MCF 10A (cell line): ENCODE data around the gene HECTD4. TPM values are rescaled to one million over a fixed set of nuclear protein-coding genes. Genes with fewer than 3 reads are reported as not detected.
"Not testable (repeated sequence)": the region's sequence is repeated elsewhere in the genome, so short reads cannot be mapped to it uniquely, and the experiment has no call there.

Experiments used
- BruUV-seq: library from RNA; stranded (reverse); fragments of 400-500 nt; replicated peaks from 2 replicates; lab custom pipeline; 2021; lab: Mats Ljungman, UMichigan
- CTCF ChIA-PET: fragments of 300-600 bp; sonication (Branson Sonifier 250); formaldehyde crosslinking; extraction: SDS; loops from one replicate; lab custom pipeline; 2021; ENCODE audit warnings: antibody characterized with exemption, inconsistent platforms; lab: Yijun Ruan, JAX
- POLR2A ChIA-PET: fragments of 300-600, 350-650 bp; sonication (Branson Sonifier 250); formaldehyde crosslinking; extraction: SDS; loops from one replicate; lab custom pipeline; 2020; ENCODE audit warnings: antibody characterized with exemption, inconsistent platforms; lab: Yijun Ruan, JAX
- DNase-seq: peaks from one replicate; pipeline ENCODE4 v3.0.0-alpha.2; 2018; ENCODE audit not compliant: unreplicated experiment
- H3K27ac Mint-ChIP-seq: one replicate; pipeline ENCODE4 v1.8.0; 2022; ENCODE audit warnings: mild to moderate bottlenecking, low read depth, mixed read lengths; ENCODE audit not compliant: unreplicated experiment
- H3K27me3 Mint-ChIP-seq: one replicate; pipeline ENCODE4 v1.8.0; 2022; ENCODE audit warnings: mixed read lengths; ENCODE audit not compliant: insufficient read depth, unreplicated experiment
- H3K36me3 Mint-ChIP-seq: one replicate; pipeline ENCODE4 v1.8.0; 2022; ENCODE audit warnings: mild to moderate bottlenecking, moderate library complexity, mixed read lengths; ENCODE audit not compliant: insufficient read depth, unreplicated experiment
- H3K4me1 Mint-ChIP-seq: one replicate; pipeline ENCODE4 v1.8.0; 2022; ENCODE audit warnings: mixed read lengths; ENCODE audit not compliant: insufficient read depth, unreplicated experiment
- H3K4me3 Mint-ChIP-seq: one replicate; pipeline ENCODE4 v1.8.0; 2022; ENCODE audit warnings: mild to moderate bottlenecking, moderate library complexity, mixed read lengths; ENCODE audit not compliant: unreplicated experiment
- H3K9me3 Mint-ChIP-seq: one replicate; pipeline ENCODE4 v1.8.0; 2022; ENCODE audit warnings: mixed read lengths; ENCODE audit not compliant: unreplicated experiment
- CTCF ChIP-seq: fragments of 200-600 bp; IDR thresholded peaks from one replicate; pipeline ENCODE4 v1.8.0; 2022; ENCODE audit warnings: antibody characterized with exemption, mild to moderate bottlenecking; ENCODE audit not compliant: unreplicated experiment
- intact Hi-C: fragments of 100-400 bp; cut with micrococcal nuclease; formaldehyde crosslinking; loops from 2 replicates; pipeline ENCODE4 v1.14.1; 2022
- total RNA-seq: library from RNA; stranded (reverse); gene quantifications from 2 replicates; pipeline ENCODE4 v1.2.3, GENCODE V29; 2022

HECTD4 gene
- total RNA-seq, 1 experiment from 2014 or later, result 35.2 TPM

- peak; percentile 6 for DNase-seq
- ChIA-PET CTCF (interaction anchor here (0.6 to 2.3 kb wide), 5 partner anchors 10 to 751 kb away, joined by 3 to 6 read pairs (median 4); no protein-coding TSS in a partner anchor), POLR2A (interaction anchor here (1.0 kb wide), 1 partner anchor 86 kb away, joined by 3 read pairs; no protein-coding TSS in a partner anchor)
- TF ChIP-seq CTCF, result no peak
- intact Hi-C loops, result no loop called here
- Mint-ChIP-seq H3K9me3 (no peaks in the 10 kb centered on the region), H3K27ac (no peak overlapping the region), H3K36me3 (peaks cover 49% of the 10 kb centered on the region), H3K4me1 (no peaks in the 10 kb centered on the region), H3K4me3 (no peak overlapping the region), H3K27me3 (no peaks in the 10 kb centered on the region)
- no TSS peak for BruUV-seq
These were observed 120.7 kb downstream of the HECTD4 start for GRCh38 chr12:112261559-112261958.

- ChIA-PET CTCF (no interaction called here), POLR2A (interaction anchor here (0.7 kb wide), 1 partner anchor 146 kb away, joined by 3 read pairs; no protein-coding TSS in a partner anchor)
- Mint-ChIP-seq H3K4me3 (no peak overlapping the region), H3K36me3 (peaks cover 59% of the 10 kb centered on the region), H3K27me3 (no peaks in the 10 kb centered on the region), H3K4me1 (no peaks in the 10 kb centered on the region), H3K9me3 (no peaks in the 10 kb centered on the region), H3K27ac (no peak overlapping the region)
- no peak for DNase-seq
- intact Hi-C loops, result loop anchor here (10.0 kb wide), 1 partner anchor 126 kb away; the partner anchor contains the start of gene HECTD4
- no peak for TF ChIP-seq CTCF
- no TSS peak for BruUV-seq
These were observed 123.3 kb downstream of the HECTD4 start for GRCh38 chr12:112258926-112259325.

GRCh38 chr12:112256780-112257179 lies 125.5 kb downstream of the HECTD4 start:
- no peaks in the 10 kb centered on the region for H3K27me3 Mint-ChIP-seq
- BruUV-seq, result no TSS peak
- H3K4me3 Mint-ChIP-seq, result no peak overlapping the region
- intact Hi-C loops, result loop anchor here (10.0 kb wide), 1 partner anchor 128 kb away; the partner anchor contains the start of gene HECTD4
- no peak for DNase-seq
- H3K4me1 Mint-ChIP-seq, result peaks cover 4% of the 10 kb centered on the region
- peaks cover 71% of the 10 kb centered on the region for H3K36me3 Mint-ChIP-seq
- ChIA-PET CTCF (interaction anchor here (1.8 kb wide), 1 partner anchor 130 kb away, joined by 5 read pairs; no protein-coding TSS in a partner anchor), POLR2A (interaction anchor here (0.6 to 1.0 kb wide), 5 partner anchors 11 to 873 kb away, joined by 3 to 5 read pairs (median 3); no protein-coding TSS in a partner anchor)
- TF ChIP-seq CTCF, result no peak
- no peaks in the 10 kb centered on the region for H3K9me3 Mint-ChIP-seq
- no peak overlapping the region for H3K27ac Mint-ChIP-seq

- ChIA-PET CTCF (interaction anchor here (0.6 kb wide), 1 partner anchor 177 kb away, joined by 3 read pairs; no protein-coding TSS in a partner anchor), POLR2A (interaction anchor here (1.1 kb wide), 1 partner anchor 18 kb away, joined by 3 read pairs; no protein-coding TSS in a partner anchor)
- H3K27ac Mint-ChIP-seq, result peak overlapping the region; percentile 0
- peaks cover 4% of the 10 kb centered on the region for H3K4me1 Mint-ChIP-seq
- BruUV-seq, result no TSS peak
- H3K27me3 Mint-ChIP-seq, result no peaks in the 10 kb centered on the region
- no peaks in the 10 kb centered on the region for H3K9me3 Mint-ChIP-seq
- TF ChIP-seq CTCF, result no peak
- peaks cover 64% of the 10 kb centered on the region for H3K36me3 Mint-ChIP-seq
- no peak overlapping the region for H3K4me3 Mint-ChIP-seq
- intact Hi-C loops, result loop anchor here (10.0 kb wide), 1 partner anchor 133 kb away; the partner anchor contains the start of gene HECTD4
- peak; percentile 30 for DNase-seq
These were observed 130.0 kb downstream of the HECTD4 start for GRCh38 chr12:112252184-112252583.

GRCh38 chr12:112244902-112245301 lies 137.3 kb downstream of the HECTD4 start:
- ChIA-PET CTCF (interaction anchor here (1.0 to 1.7 kb wide), 3 partner anchors 45 to 142 kb away, joined by 3 to 10 read pairs (median 3); no protein-coding TSS in a partner anchor), POLR2A (interaction anchor here (0.7 kb wide), 1 partner anchor 40 kb away, joined by 3 read pairs; no protein-coding TSS in a partner anchor)
- H3K27ac Mint-ChIP-seq, intact Hi-C loops, DNase-seq, H3K9me3 Mint-ChIP-seq, H3K4me3 Mint-ChIP-seq, H3K4me1 Mint-ChIP-seq, H3K27me3 Mint-ChIP-seq, BruUV-seq: not testable (repeated sequence)
- peaks cover 83% of the 10 kb centered on the region for H3K36me3 Mint-ChIP-seq
